TTC549 (cell line): Measurements from ENCODE around the gene ZKSCAN1.
"Not testable (repeated sequence)": the region's sequence is repeated elsewhere in the genome, so short reads cannot be mapped to it uniquely, and the experiment has no call there.

Experiments used
- FAIRE-seq: peaks from 2 replicates; lab custom pipeline; 2012; peaks lifted over from hg19 to GRCh38; lab: Jason Lieb, UNC

ZKSCAN1 gene

GRCh38 chr7:100003711-100004661, 11.4 kb upstream of the ZKSCAN1 start:
- no peak for FAIRE-seq

- FAIRE-seq: no peak
These were observed 7.5 kb upstream of the ZKSCAN1 start for GRCh38 chr7:100007887-100008286.

GRCh38 chr7:100008525-100008924, 6.9 kb upstream of the ZKSCAN1 start:
- FAIRE-seq: no peak

- not testable (repeated sequence) for FAIRE-seq
These were observed 5.4 kb upstream of the ZKSCAN1 start for GRCh38 chr7:100009952-100010351.

- FAIRE-seq: no peak
These were observed 4.5 kb upstream of the ZKSCAN1 start for GRCh38 chr7:100010901-100011300.

- FAIRE-seq: no peak
These were observed 3.9 kb upstream of the ZKSCAN1 start for GRCh38 chr7:100011516-100011915.

- not testable (repeated sequence) for FAIRE-seq
These were observed 2.7 kb upstream of the ZKSCAN1 start for GRCh38 chr7:100012385-100013327.

GRCh38 chr7:100013328-100013676, 2.1 kb upstream of the ZKSCAN1 start:
- FAIRE-seq: no peak

GRCh38 chr7:100016215-100016901, 962 bp downstream of the ZKSCAN1 start:
- no peak for FAIRE-seq

GRCh38 chr7:100017300-100017699, 1.9 kb downstream of the ZKSCAN1 start:
- FAIRE-seq: no peak

- no peak for FAIRE-seq
These were observed 2.5 kb downstream of the ZKSCAN1 start for GRCh38 chr7:100017875-100018274.

- FAIRE-seq: no peak
These were observed 4.5 kb downstream of the ZKSCAN1 start for GRCh38 chr7:100019908-100020307.

- no peak for FAIRE-seq
These were observed 5.9 kb downstream of the ZKSCAN1 start for GRCh38 chr7:100021297-100021696.

- FAIRE-seq: no peak
These were observed 7.2 kb downstream of the ZKSCAN1 start for GRCh38 chr7:100022621-100023020.

GRCh38 chr7:100023526-100023925, 8.1 kb downstream of the ZKSCAN1 start:
- no peak for FAIRE-seq

- no peak for FAIRE-seq
These were observed 8.7 kb downstream of the ZKSCAN1 start for GRCh38 chr7:100024020-100024619.

- FAIRE-seq: no peak
These were observed 11.8 kb downstream of the ZKSCAN1 start for GRCh38 chr7:100027197-100027596.

GRCh38 chr7:100029596-100029995, 14.2 kb downstream of the ZKSCAN1 start:
- no peak for FAIRE-seq

GRCh38 chr7:100033526-100033925, 18.1 kb downstream of the ZKSCAN1 start:
- FAIRE-seq: no peak

GRCh38 chr7:100034871-100035510, 19.6 kb downstream of the ZKSCAN1 start:
- no peak for FAIRE-seq

GRCh38 chr7:100035876-100036275, 20.5 kb downstream of the ZKSCAN1 start:
- FAIRE-seq: no peak
